Esophagus (tissue), 2 donors: ENCODE results near the gene SLC15A2. TPM values are rescaled to one million over a fixed set of nuclear protein-coding genes. Genes with fewer than 3 reads are reported as not detected.

Source experiments
- H3K27ac ChIP-seq, 2 donors: one replicate each; pipeline ENCODE4 v1.5.1; 2013; ENCODE audit warnings: low read depth in 2 of 2, mild to moderate bottlenecking in 2 of 2, inconsistent platforms in 1 of 2, low read length in 1 of 2, moderate library complexity in 1 of 2
- H3K27me3 ChIP-seq, 2 donors: one replicate each; pipeline ENCODE4 v1.6.1; 2013; ENCODE audit warnings: low read length in 2 of 2, control low read depth in 1 of 2, mild to moderate bottlenecking in 1 of 2; ENCODE audit not compliant: insufficient read depth in 2 of 2, control insufficient read depth in 1 of 2
- H3K36me3 ChIP-seq, 2 donors: one replicate each; pipeline ENCODE4 v1.6.1; 2013; ENCODE audit warnings: low read length in 1 of 2; ENCODE audit not compliant: control insufficient read depth in 2 of 2, insufficient read depth in 2 of 2
- H3K4me1 ChIP-seq, 2 donors: one replicate each; pipeline ENCODE4 v1.6.1; 2013; ENCODE audit warnings: low read length in 1 of 2; ENCODE audit not compliant: control insufficient read depth in 2 of 2, insufficient read depth in 2 of 2
- H3K4me3 ChIP-seq, 2 donors: one replicate each; pipeline ENCODE4 v1.5.1; 2013; ENCODE audit warnings: low read length in 2 of 2, mild to moderate bottlenecking in 2 of 2, low read depth in 1 of 2, moderate library complexity in 1 of 2
- H3K9me3 ChIP-seq, 2 donors: one replicate each; pipeline ENCODE4 v1.6.1; 2013; ENCODE audit warnings: mild to moderate bottlenecking in 2 of 2, low read depth in 1 of 2, low read length in 1 of 2, moderate library complexity in 1 of 2; ENCODE audit not compliant: control insufficient read depth in 2 of 2, insufficient read depth in 1 of 2
- WGBS, 2 donors: extraction: QIAGEN DNeasy Blood & Tissue Kit; methylation state at CpG; one replicate each; pipeline ENCODE4 v1.1.7; 2013; 5-methylcytosine and 5-hydroxymethylcytosine counted together
- polyA plus RNA-seq, 2 donors: library from polyadenylated mRNA; stranded (reverse); fragments of 200-250 nt; gene quantifications; one replicate each; pipeline ENCODE4 v1.2.3, GENCODE V29; 2013
- donor health status: healthy with polysubstance abuse.
- donor health status: Bipolar disorder and iron deficiency.

Gene SLC15A2
- polyA plus RNA-seq, 2 donors, result 2.1 to 2.6 TPM

DNA sequence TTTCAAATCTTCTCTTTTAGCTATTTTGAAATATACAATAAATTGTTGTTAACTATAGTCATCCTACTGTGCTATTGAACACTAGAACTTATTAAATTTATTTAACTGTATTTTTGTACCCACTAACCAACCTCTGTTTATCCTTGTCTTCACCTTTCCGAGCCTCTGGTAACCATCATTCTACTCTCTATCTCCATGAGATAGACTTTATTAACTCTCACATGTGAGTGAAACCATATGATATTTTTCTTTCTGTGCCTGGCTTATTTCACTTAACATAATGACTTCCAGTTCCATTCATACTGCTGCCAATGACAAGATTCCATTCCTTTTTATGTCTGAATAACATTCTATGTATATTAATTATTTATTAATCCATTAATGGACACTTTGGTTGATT is 15.8 kb upstream of the SLC15A2 start:
- H3K4me1 ChIP-seq, result no peaks in the 10 kb centered on the region
- H3K27me3 ChIP-seq, result no peaks in the 10 kb centered on the region
- 85 to 89% methylated on average over 1 of the region's 1 CpG for whole genome bisulfite sequencing, 2 donors
- no peak overlapping the region for H3K27ac ChIP-seq
- H3K36me3 ChIP-seq, result no peaks in the 10 kb centered on the region
- no peaks in the 10 kb centered on the region for H3K9me3 ChIP-seq
- no peak overlapping the region for H3K4me3 ChIP-seq

DNA sequence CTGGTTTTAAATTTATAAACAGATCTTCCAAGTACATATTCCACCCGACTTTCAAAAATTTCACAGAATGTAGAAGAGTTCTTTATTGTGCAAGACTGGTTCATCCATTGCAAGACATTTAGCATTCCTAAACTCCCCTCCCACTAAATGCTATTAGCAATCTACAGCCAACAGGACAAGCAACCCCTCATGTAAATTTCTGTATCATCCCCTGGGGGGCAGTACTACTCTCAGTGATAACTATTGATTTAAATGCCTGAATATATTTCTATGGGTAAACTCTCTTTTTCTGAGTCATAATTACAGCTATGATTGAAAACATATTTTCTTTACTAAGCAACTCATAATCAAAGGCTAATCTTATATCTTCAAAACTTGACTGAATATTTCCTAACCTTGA is 10.7 kb upstream of the SLC15A2 start:
- no peaks in the 10 kb centered on the region for H3K27me3 ChIP-seq
- H3K4me1 ChIP-seq, result no peaks in the 10 kb centered on the region
- H3K36me3 ChIP-seq, result no peaks in the 10 kb centered on the region
- H3K4me3 ChIP-seq, result no peak overlapping the region
- 33 to 34% methylated on average over 1 of the region's 1 CpG for WGBS, 2 donors
- no peaks in the 10 kb centered on the region for H3K9me3 ChIP-seq
- H3K27ac ChIP-seq, result no peak overlapping the region

GRCh38 chr3:121885386-121885785 is 8.8 kb upstream of the SLC15A2 start:
- Histone ChIP-seq H3K36me3 (no peaks in the 10 kb centered on the region), H3K4me3 (no peak overlapping the region), H3K9me3 (no peaks in the 10 kb centered on the region), H3K4me1 (no peaks in the 10 kb centered on the region), H3K27me3 (no peaks in the 10 kb centered on the region), H3K27ac (no peak overlapping the region)
- 87 to 90% methylated on average over 2 of the region's 2 CpGs for whole genome bisulfite sequencing, 2 donors

DNA sequence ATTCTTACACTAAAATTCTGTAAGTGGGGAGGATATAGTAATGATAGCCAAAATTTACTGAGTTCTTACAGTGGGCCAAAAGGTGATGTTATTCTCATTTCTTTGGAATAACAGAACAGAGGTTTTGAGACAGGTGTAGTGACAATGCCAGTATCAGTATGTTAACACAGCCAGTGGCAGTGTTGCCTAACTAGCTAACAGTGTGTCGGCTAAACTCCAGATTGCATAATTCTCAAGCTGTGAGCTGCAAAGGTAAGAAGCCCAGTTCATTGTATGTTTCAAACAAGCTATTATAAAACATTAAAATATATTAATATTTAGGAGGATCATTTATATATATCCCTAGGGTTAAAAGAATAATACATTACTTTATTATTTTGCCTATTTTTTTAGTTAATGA is 920 bp downstream of the SLC15A2 start:
- Histone ChIP-seq H3K36me3 (no peaks in the 10 kb centered on the region), H3K4me3 (peak overlapping the region in 1 of 2 donors; percentile 13), H3K4me1 (peaks cover 0 to 1% of the 10 kb centered on the region in 2 donors), H3K9me3 (no peaks in the 10 kb centered on the region), H3K27ac (no peak overlapping the region), H3K27me3 (no peaks in the 10 kb centered on the region)
- 0 to 25% methylated on average over 1 of the region's 1 CpG for WGBS, 2 donors

DNA sequence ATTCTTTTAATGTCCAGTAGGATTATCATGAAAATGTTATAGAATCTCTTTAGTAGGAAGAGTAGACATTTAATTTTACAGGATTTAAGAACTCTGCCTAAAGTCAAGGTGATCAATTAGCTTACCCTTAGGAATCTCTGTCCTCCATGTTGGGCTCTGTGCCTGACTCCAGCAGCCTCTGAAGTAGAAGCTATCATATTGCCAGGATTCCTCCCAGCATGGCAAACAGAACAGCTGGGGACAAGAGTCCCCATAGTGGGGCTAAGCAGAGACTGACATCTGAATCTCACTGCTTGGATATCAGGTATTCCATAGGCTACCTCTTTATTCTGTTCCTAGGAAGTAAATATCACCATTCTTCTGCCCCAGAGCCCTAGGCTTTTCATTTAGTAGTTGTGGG is 1.5 kb downstream of the SLC15A2 start:
- Histone ChIP-seq H3K4me3 (no peak overlapping the region), H3K27ac (no peak overlapping the region), H3K27me3 (no peaks in the 10 kb centered on the region), H3K9me3 (no peaks in the 10 kb centered on the region), H3K36me3 (no peaks in the 10 kb centered on the region), H3K4me1 (peaks cover 0 to 1% of the 10 kb centered on the region in 2 donors)

GRCh38 chr3:121896823-121897222 is 2.6 kb downstream of the SLC15A2 start:
- H3K4me1 ChIP-seq, result peaks cover 0 to 1% of the 10 kb centered on the region in 2 donors
- H3K27ac ChIP-seq, result no peak overlapping the region
- no peaks in the 10 kb centered on the region for H3K36me3 ChIP-seq
- H3K9me3 ChIP-seq, result no peaks in the 10 kb centered on the region
- no peaks in the 10 kb centered on the region for H3K27me3 ChIP-seq
- H3K4me3 ChIP-seq, result no peak overlapping the region

DNA sequence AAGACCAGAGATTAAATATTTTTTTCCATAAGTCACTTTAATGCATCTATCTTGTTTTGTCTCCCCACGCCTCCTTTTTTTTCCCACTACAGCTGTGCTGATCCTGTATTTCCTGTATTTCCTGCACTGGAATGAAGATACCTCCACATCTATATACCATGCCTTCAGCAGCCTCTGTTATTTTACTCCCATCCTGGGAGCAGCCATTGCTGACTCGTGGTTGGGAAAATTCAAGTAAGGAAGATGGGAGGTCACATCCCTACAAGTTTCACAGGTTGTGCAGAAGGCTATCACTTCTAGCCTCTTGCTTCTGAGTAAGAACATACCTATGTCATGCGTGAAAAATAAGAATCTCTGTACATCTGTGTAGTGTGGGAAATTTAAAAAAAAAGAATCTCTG is 3.1 kb downstream of the SLC15A2 start:
- Histone ChIP-seq H3K27ac (no peak overlapping the region), H3K27me3 (no peaks in the 10 kb centered on the region), H3K4me3 (no peak overlapping the region), H3K9me3 (no peaks in the 10 kb centered on the region), H3K36me3 (no peaks in the 10 kb centered on the region), H3K4me1 (peaks cover 0 to 1% of the 10 kb centered on the region in 2 donors)
- 81 to 87% methylated on average over 3 of the region's 3 CpGs for WGBS, 2 donors

GRCh38 chr3:121913305-121913990 is 19.2 kb downstream of the SLC15A2 start:
- Histone ChIP-seq H3K27ac (no peak overlapping the region), H3K9me3 (no peaks in the 10 kb centered on the region), H3K36me3 (no peaks in the 10 kb centered on the region), H3K4me1 (no peaks in the 10 kb centered on the region), H3K4me3 (no peak overlapping the region), H3K27me3 (no peaks in the 10 kb centered on the region)
- WGBS, 2 donors, result 81 to 89% methylated on average over 2 of the region's 2 CpGs

DNA sequence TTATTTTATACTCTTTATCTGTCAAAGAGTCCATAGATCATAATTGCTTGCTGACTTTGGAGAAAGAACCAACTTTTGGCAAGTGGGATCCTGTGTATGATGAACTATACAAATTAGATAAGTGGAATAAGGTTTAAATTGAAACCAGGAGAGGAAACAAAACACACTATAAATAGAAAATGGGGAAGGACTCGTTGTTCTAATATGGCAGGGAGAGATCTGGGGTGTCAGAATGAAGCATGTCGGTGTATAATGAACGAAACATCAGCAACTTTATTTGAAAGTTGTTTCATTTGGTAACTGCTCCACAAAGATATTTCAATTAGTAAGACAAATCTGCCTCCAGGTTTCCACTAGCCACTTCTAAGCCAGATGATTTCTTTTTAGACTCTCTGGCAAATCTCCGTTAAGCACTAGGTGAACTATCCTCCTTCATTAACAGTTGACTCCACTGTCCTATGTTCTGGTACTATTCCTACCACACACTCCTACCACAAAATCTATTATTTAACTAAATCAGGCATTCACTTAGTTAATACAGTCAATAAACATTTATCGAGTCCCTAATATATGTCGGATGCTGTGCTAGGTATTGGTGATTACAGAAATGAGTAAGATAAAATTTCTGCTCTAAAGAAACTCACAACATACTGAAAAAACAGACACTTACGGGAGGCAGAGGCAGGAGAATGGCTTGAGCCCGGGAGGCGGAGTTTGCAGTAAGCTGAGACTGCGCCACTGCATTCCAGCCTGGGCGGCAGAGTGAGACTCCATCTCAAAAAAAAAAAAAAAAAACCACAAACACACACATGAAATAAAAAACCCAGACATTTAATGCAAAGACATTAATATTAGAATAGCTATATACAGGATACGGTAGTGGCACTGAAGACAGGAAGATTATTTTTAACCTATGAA is 20.1 kb downstream of the SLC15A2 start:
- Histone ChIP-seq H3K4me3 (no peak overlapping the region), H3K4me1 (no peaks in the 10 kb centered on the region), H3K27ac (no peak overlapping the region), H3K9me3 (no peaks in the 10 kb centered on the region), H3K36me3 (no peaks in the 10 kb centered on the region), H3K27me3 (no peaks in the 10 kb centered on the region)
- WGBS, 2 donors, result 82 to 85% methylated on average over 12 of the region's 12 CpGs

GRCh38 chr3:121916189-121916588 is 22.0 kb downstream of the SLC15A2 start:
- no peak overlapping the region for H3K4me3 ChIP-seq
- H3K4me1 ChIP-seq, result no peaks in the 10 kb centered on the region
- no peak overlapping the region for H3K27ac ChIP-seq
- no peaks in the 10 kb centered on the region for H3K9me3 ChIP-seq
- no peaks in the 10 kb centered on the region for H3K36me3 ChIP-seq
- no peaks in the 10 kb centered on the region for H3K27me3 ChIP-seq
